Amniotic stem cell (primary cell): ENCODE measurements around the gene PDGFC.

Experiments used
- DNase-seq: peaks from one replicate; lab custom pipeline; 2025; lab: John Stamatoyannopoulos, UW

PDGFC gene

GRCh38 chr4:156974264-156974663 lies 2.7 kb upstream of the PDGFC start:
- DNase-seq, result peak; percentile 41

GRCh38 chr4:156972379-156973015 lies 898 bp upstream of the PDGFC start:
- DNase-seq, result no peak

DNA sequence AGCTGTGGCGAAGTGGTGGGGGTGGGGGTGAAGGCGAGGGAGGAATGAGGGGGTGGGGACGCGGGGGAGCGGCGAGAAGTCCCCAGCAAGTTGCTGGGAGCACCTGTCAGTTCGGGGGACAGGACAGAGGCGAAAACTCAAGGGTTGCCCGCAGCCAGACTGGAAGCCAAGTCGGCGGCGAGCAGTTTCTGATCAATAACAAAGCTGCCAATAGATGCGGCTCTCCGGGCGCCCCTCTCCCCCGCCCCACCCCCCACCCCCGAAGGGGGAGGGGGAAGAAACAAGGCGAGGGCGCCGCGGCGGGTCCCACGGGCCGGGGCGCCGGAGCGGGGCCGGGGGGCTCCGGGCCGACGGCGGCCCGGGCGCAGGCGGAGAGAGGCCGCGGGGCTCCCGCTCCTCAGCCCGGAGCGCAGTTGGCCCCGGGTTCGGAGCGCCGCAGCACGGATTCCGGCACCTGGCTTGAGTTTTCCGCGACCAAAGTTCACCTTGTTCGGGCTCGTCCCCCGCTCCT lies 379 bp downstream of the PDGFC start:
- DNase-seq, result no peak

DNA sequence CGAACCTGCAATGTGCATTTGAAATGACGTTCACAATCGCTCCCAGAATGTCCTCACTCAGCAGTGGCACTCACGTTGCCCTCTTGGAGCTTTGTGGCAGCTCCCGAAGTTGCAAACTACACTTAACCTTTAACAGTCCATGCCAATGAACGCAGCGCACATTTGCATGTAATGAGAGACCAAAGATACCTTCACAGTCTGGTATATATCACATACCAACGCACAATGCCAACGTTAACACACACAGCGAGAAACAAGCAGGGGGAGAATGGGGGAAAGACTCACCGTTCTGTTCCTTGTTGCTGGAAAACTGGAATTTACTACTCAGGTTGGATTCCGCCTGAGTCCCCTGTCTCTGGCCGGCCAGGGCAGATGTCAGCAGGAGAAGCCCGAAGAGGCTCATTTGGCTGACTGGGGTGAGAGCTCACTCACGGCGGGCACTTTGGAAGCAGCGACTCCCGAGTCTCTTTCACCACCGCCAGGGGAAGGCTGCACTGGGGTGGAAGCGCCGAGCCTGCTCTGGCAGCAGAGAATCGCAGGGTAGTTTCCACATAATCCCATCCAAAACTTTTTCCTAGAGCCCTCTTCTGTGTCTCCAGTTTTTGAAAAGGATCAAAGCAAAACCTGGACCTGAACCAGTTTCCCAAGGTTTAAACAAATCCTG lies 966 bp downstream of the PDGFC start:
- DNase-seq, result peak; percentile 57

DNA sequence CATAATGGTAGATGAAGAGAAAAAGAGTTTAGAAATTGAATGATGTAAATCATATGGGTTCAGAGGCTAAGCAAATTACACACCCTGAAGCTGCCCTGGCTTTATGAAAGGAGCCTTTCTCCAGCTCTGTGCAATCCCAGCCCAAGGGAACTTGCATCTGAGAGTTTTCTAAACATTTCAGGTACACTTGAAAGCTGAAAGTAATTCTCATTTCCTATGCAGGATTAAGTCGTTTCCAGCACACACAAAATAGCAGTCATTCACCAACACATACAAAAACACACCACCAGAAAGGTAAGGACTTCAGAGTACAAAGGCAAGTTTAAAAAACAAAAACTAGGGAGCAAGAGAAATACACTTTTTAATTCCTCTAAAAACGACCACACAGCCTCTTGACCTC lies 1.7 kb downstream of the PDGFC start:
- no peak for DNase-seq

- no peak for DNase-seq
Observed at GRCh38 chr4:156969101-156969500, 2.5 kb downstream of the PDGFC start.

GRCh38 chr4:156968479-156968984 lies 3.1 kb downstream of the PDGFC start:
- no peak for DNase-seq

DNA sequence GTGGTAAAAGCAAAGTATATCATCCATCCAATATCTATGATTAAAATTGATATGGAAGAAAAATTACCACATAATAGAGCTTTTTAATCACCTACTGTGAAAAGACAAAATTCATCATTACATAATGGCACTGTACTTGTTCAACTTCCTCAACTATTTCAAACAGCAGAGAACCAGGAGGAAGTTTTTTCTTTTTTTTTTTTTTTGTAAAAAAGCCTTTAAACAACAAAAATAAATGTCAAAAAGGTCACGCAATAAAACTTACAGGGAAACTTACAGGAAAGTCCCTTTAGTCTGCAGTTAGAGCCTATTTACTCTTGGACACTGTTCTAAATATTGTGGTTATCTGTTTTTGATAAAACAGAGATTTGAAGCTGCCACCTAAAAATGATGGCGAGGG lies 4.8 kb downstream of the PDGFC start:
- DNase-seq, result no peak

DNA sequence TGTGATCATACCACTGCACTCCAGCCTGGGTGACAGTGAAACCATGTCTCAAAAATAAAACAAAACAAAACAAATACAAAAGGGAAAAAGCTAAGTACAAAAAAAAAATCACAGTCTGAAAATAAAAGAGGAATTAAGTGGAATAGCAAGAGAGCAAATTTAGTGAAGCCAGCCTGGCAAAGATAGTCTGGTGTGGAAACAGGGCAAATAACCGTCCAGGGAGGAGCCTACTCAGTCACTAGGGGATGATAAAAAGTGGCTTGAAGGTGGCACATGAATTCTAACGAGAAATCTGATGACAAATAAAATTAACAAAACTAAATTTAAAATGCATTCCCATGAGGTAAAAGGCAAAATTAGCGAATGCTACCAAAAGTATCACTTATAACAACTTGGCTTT lies 8.2 kb downstream of the PDGFC start:
- no peak for DNase-seq

- DNase-seq, result no peak
Observed at GRCh38 chr4:156962528-156962974, 9.0 kb downstream of the PDGFC start.

- no peak for DNase-seq
Observed at GRCh38 chr4:156962058-156962358, 9.6 kb downstream of the PDGFC start.

- DNase-seq, result no peak
Observed at GRCh38 chr4:156961196-156962057, 10.2 kb downstream of the PDGFC start.

- no peak for DNase-seq
Observed at GRCh38 chr4:156959298-156959702, 12.3 kb downstream of the PDGFC start.

DNA sequence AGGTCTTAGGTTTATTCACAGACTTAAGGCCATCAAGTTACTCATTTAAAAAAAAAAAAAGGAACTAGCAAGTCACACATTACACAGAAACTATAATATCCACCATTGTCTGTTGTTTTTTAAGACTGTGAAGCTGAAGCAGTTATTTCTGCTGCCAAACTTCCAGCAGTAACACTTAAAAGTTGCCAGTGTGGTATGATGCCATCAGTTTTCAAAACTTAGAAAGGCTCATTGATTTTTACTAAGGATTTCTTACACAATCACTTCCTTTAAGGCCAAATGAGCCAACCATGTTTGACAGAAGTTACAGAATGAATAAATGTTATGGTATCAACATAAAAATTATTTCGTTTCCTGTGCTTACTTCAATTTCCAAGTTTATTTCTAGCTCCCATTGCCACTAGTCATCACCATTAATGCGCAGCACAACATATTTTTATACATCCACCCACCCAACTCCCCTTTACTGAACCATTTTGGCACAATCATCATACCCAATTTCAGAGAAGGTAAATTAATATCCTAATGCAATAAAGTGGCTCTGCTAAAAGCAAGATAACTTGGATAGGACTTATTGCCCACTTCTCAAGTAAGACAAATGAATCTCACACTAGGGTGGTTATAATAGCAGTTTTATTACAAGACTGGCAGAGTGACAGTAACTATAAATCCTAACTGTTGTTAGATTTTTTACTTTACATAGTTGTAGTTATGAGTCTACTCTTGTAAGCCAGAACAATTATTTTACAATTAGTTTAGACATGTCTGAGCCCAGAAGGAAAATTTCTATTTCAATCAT lies 13.1 kb downstream of the PDGFC start:
- DNase-seq, result no peak

GRCh38 chr4:156957556-156957955 lies 14.0 kb downstream of the PDGFC start:
- no peak for DNase-seq

- DNase-seq, result no peak
Observed at GRCh38 chr4:156956826-156957368, 14.7 kb downstream of the PDGFC start.

GRCh38 chr4:156956359-156956758 lies 15.2 kb downstream of the PDGFC start:
- no peak for DNase-seq

GRCh38 chr4:156954587-156954986 lies 17.0 kb downstream of the PDGFC start:
- DNase-seq, result no peak

DNA sequence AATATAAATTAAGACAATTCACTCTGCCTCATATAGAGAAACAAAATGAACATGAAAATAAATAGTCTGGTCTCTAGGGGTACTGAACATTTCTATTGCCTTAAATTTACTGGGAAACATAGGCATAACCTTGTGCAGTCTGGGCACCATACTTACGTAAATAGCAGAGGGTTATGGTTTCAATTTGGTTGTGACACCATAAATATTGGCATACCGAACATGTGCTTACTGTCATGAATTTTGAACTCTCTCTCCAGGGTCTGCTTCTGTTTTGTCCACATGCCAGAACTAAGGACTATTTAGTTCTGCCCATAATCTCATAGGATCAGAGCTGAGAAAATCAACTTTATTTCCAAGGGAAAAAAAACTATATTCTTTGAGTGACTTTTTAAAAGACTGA lies 17.6 kb downstream of the PDGFC start:
- DNase-seq, result no peak

- no peak for DNase-seq
Observed at GRCh38 chr4:156953001-156953400, 18.6 kb downstream of the PDGFC start.

- no peak for DNase-seq
Observed at GRCh38 chr4:156952078-156952759, 19.4 kb downstream of the PDGFC start.
